Endodermal cell (in vitro differentiated cells): Measurements from ENCODE around the gene BCL7A. TPM values are rescaled to one million over a fixed set of nuclear protein-coding genes. Genes with fewer than 3 reads are reported as not detected.
A peak's percentile ranks its signal among the peaks of the same experiment; 100 is the strongest.

Experiments
- DNase-seq: peaks from one replicate; pipeline ENCODE4 v3.0.0-alpha.2; 2017
- H3K27ac ChIP-seq: 2 replicates; pipeline ENCODE4 v1.5.1; 2013; ENCODE audit warnings: mild to moderate bottlenecking, low read depth, low read length, moderate library complexity
- H3K27me3 ChIP-seq: 2 replicates; pipeline ENCODE4 v1.6.1; 2013; ENCODE audit warnings: mild to moderate bottlenecking, low read length, moderate library complexity; ENCODE audit not compliant: insufficient read depth, control insufficient read depth, poor library complexity, severe bottlenecking
- H3K36me3 ChIP-seq: 2 replicates; pipeline ENCODE4 v1.7.0; 2013; ENCODE audit warnings: mild to moderate bottlenecking, low read length, moderate library complexity; ENCODE audit not compliant: control insufficient read depth, insufficient read depth
- H3K4me1 ChIP-seq: one replicate; pipeline ENCODE4 v1.7.0; 2013; ENCODE audit warnings: low read length; ENCODE audit not compliant: control insufficient read depth, insufficient read depth
- H3K4me3 ChIP-seq: 2 replicates; pipeline ENCODE4 v1.5.1; 2013; ENCODE audit warnings: mild to moderate bottlenecking, low read length, moderate library complexity
- H3K9ac ChIP-seq: 2 replicates; pipeline ENCODE4 v1.6.1; 2013; ENCODE audit warnings: mild to moderate bottlenecking, low read length, moderate library complexity; ENCODE audit not compliant: poor library complexity, severe bottlenecking; ENCODE audit errors: extremely low read depth
- H3K9me3 ChIP-seq: 2 replicates; pipeline ENCODE4 v1.6.1; 2013; ENCODE audit warnings: mild to moderate bottlenecking, low read length, moderate library complexity; ENCODE audit not compliant: control insufficient read depth
- H3K27ac Mint-ChIP-seq: 2 replicates; pipeline ENCODE4 v1.8.0; 2020; ENCODE audit warnings: mixed read lengths
- H3K27me3 Mint-ChIP-seq: 2 replicates; pipeline ENCODE4 v1.8.0; 2021; ENCODE audit warnings: mild to moderate bottlenecking, mixed read lengths; ENCODE audit not compliant: insufficient read depth
- H3K36me3 Mint-ChIP-seq: 2 replicates; pipeline ENCODE4 v1.8.0; 2020; ENCODE audit warnings: low read depth, mixed read lengths
- H3K4me1 Mint-ChIP-seq: 2 replicates; pipeline ENCODE4 v1.8.0; 2020; ENCODE audit warnings: mixed read lengths
- H3K4me3 Mint-ChIP-seq: 2 replicates; pipeline ENCODE4 v1.8.0; 2020; ENCODE audit warnings: mild to moderate bottlenecking, moderate library complexity, mixed read lengths
- H3K9me3 Mint-ChIP-seq: 2 replicates; pipeline ENCODE4 v1.8.0; 2020; ENCODE audit warnings: mild to moderate bottlenecking, mixed read lengths
- WGBS, 2 experiments: methylation state at CpG; one replicate each; pipeline versions ENCODE4 v1.1.5 to v1.1.7; 2013; ENCODE audit warnings: missing lambda C conversion rate in 2 of 2, mixed read lengths in 1 of 2; ENCODE audit not compliant: insufficient coverage in 1 of 2, insufficient read length in 1 of 2; 5-methylcytosine and 5-hydroxymethylcytosine counted together
- total RNA-seq, 2 donors: library from RNA; stranded (reverse); fragmentation: NEBNext Ultra II Directional in 1 of 2; extraction: Animal tissue kit (Norgen Biotek cat#: 25700) in 1 of 2; gene quantifications; 2 replicates in 1 of 2; 3 replicates in 1 of 2; pipeline ENCODE4 v1.2.1, GENCODE V29; 2021
- TF ChIP-seq, protein P1 (sequence below): fragments of 200-600 bp; sonication (generic); conservative IDR thresholded peaks from 2 replicates; pipeline ENCODE4 v1.5.0; 2021; ENCODE audit warnings: antibody characterized with exemption, mild to moderate bottlenecking

BCL7A gene
- total RNA-seq, 2 donors from 2014 or later: 22.3 to 28.9 TPM

DNA sequence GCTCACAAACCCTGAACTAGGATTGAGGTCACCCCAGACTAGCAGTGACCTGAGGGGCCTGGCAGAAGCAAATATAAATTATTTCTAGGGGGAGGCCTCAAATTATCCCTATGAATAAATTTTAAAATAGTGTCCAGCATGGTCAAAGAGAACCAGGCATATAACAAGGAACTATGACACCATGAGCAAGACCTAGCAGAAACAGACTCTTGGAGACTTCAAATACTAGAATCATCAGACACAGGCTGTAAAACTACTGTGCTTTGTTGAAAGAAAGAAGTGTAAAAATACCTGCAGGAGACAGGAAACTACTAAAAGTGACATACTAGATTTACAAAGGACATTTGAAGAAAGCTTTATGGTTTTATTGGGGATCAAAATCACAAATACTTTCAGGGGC, 3.2 kb upstream of the BCL7A start:
- H3K9me3 ChIP-seq: no peaks in the 10 kb centered on the region
- no peak overlapping the region for H3K27ac Mint-ChIP-seq
- peaks cover 5% of the 10 kb centered on the region for H3K4me1 Mint-ChIP-seq
- H3K4me3 Mint-ChIP-seq: no peak overlapping the region
- no peak for DNase-seq
- TF ChIP-seq, protein P1, sequence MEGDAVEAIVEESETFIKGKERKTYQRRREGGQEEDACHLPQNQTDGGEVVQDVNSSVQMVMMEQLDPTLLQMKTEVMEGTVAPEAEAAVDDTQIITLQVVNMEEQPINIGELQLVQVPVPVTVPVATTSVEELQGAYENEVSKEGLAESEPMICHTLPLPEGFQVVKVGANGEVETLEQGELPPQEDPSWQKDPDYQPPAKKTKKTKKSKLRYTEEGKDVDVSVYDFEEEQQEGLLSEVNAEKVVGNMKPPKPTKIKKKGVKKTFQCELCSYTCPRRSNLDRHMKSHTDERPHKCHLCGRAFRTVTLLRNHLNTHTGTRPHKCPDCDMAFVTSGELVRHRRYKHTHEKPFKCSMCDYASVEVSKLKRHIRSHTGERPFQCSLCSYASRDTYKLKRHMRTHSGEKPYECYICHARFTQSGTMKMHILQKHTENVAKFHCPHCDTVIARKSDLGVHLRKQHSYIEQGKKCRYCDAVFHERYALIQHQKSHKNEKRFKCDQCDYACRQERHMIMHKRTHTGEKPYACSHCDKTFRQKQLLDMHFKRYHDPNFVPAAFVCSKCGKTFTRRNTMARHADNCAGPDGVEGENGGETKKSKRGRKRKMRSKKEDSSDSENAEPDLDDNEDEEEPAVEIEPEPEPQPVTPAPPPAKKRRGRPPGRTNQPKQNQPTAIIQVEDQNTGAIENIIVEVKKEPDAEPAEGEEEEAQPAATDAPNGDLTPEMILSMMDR: no peak
- H3K36me3 ChIP-seq: no peaks in the 10 kb centered on the region
- peaks cover 27% of the 10 kb centered on the region for H3K27me3 Mint-ChIP-seq
- H3K9me3 Mint-ChIP-seq: peaks cover 4% of the 10 kb centered on the region
- peaks cover 18% of the 10 kb centered on the region for H3K27me3 ChIP-seq
- no peaks in the 10 kb centered on the region for H3K4me1 ChIP-seq
- H3K27ac ChIP-seq: no peak overlapping the region
- no peak overlapping the region for H3K9ac ChIP-seq
- no peak overlapping the region for H3K4me3 ChIP-seq
- no peaks in the 10 kb centered on the region for H3K36me3 Mint-ChIP-seq

- no peak overlapping the region for H3K4me3 Mint-ChIP-seq
- 96 to 100% methylated on average over 2 to 4 of the region's 4 CpGs for WGBS, 2 experiments
- no peaks in the 10 kb centered on the region for H3K36me3 ChIP-seq
- no peak overlapping the region for H3K9ac ChIP-seq
- TF ChIP-seq, protein P1: no peak
- no peak overlapping the region for H3K4me3 ChIP-seq
- H3K9me3 ChIP-seq: no peaks in the 10 kb centered on the region
- peaks cover 27% of the 10 kb centered on the region for H3K27me3 Mint-ChIP-seq
- H3K4me1 Mint-ChIP-seq: peaks cover 5% of the 10 kb centered on the region
- no peak for DNase-seq
- no peak overlapping the region for H3K27ac Mint-ChIP-seq
- H3K36me3 Mint-ChIP-seq: no peaks in the 10 kb centered on the region
- H3K9me3 Mint-ChIP-seq: peaks cover 4% of the 10 kb centered on the region
- peaks cover 4% of the 10 kb centered on the region for H3K4me1 ChIP-seq
- no peak overlapping the region for H3K27ac ChIP-seq
- peaks cover 18% of the 10 kb centered on the region for H3K27me3 ChIP-seq
Measured at GRCh38 chr12:122018937-122019336, 2.7 kb upstream of the BCL7A start.

DNA sequence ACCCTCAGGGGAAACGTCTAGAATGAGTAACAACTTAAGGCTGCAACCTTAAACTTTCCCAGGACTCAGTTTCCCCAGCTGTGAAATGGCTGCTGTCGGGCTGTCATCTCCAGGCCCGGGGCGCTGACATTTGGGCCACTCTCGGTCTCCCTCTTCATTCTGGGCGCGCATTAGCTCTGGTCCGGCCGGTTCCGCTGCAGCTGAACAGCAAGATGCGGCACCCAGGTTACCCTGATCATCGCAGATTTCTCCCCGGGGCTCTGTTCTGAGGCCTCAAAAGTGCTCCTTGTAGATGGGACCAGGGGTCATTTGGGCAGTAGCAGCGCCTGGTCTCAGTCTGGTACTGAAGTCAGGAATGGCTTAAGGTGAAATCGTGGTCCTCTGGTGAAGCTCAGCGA, 890 bp upstream of the BCL7A start:
- peak; percentile 63 for DNase-seq
- Histone ChIP-seq H3K9ac (no peak overlapping the region), H3K27ac (no peak overlapping the region)

More for the DNA sequence above, 890 bp upstream of the BCL7A start:
- WGBS, 2 experiments: 78 to 85% methylated on average over 13 to 16 of the region's 16 CpGs
- peaks cover 27% of the 10 kb centered on the region for H3K27me3 Mint-ChIP-seq
- TF ChIP-seq, protein P1: no peak
- peaks cover 4% of the 10 kb centered on the region for H3K9me3 Mint-ChIP-seq
- Histone ChIP-seq H3K9me3 (no peaks in the 10 kb centered on the region), H3K27me3 (peaks cover 18% of the 10 kb centered on the region), H3K36me3 (no peaks in the 10 kb centered on the region), H3K4me3 (peak overlapping the region; percentile 82), H3K4me1 (peaks cover 4% of the 10 kb centered on the region)
- H3K27ac Mint-ChIP-seq: no peak overlapping the region
- H3K4me1 Mint-ChIP-seq: peaks cover 5% of the 10 kb centered on the region
- peak overlapping the region; percentile 79 for H3K4me3 Mint-ChIP-seq
- no peaks in the 10 kb centered on the region for H3K36me3 Mint-ChIP-seq
